Inflammatory macrophage treated with lipopolysaccharide for 1 hour (primary cell): ENCODE results near the gene GAN.
A peak's percentile ranks its signal among the peaks of the same experiment; 100 is the strongest.

Source experiments
- DNase-seq, 2 donors: peaks; one replicate each; pipeline ENCODE4 v3.0.0-alpha.2; 2020 to 2022

Gene GAN

GRCh38 chr16:81432937-81433557, 118.3 kb downstream of the GAN start:
- no peak for DNase-seq

- DNase-seq: no peak
Observed at GRCh38 chr16:81435103-81435502, 120.3 kb downstream of the GAN start.

GRCh38 chr16:81435567-81435966, 120.8 kb downstream of the GAN start:
- no peak for DNase-seq

- DNase-seq: no peak
Observed at GRCh38 chr16:81436386-81436785, 121.6 kb downstream of the GAN start.

GRCh38 chr16:81437865-81438264, 123.1 kb downstream of the GAN start:
- DNase-seq: peak; percentile 65
